ENCODE results near the gene GULP1. TPM values are rescaled to one million over a fixed set of nuclear protein-coding genes. Genes with fewer than 3 reads are reported as not detected.

Gene GULP1
- total RNA-seq, 1 experiment from 2014 or later = 75.1 TPM

- TF ChIP-seq ARID4B (CRISPR knock-in tag; IDR thresholded peaks at IDR 0.05; ENCODE audit: borderline replicate concordance) (no peak), HMGA2 (CRISPR knock-in tag; IDR thresholded peaks at IDR 0.05) (no peak), CDX4 (CRISPR knock-in tag; IDR thresholded peaks at IDR 0.05; ENCODE audit: borderline replicate concordance) (no peak), SOX15 (CRISPR knock-in tag; IDR thresholded peaks at IDR 0.05) (no peak), TEAD1 (CRISPR knock-in tag; IDR thresholded peaks at IDR 0.05) (no peak), CREM (CRISPR knock-in tag; IDR thresholded peaks at IDR 0.05) (no peak), NFYB (CRISPR knock-in tag; conservative IDR thresholded peaks at IDR 0.05; ENCODE audit: low read depth) (no peak), PRDM15 (CRISPR knock-in tag; IDR thresholded peaks at IDR 0.05) (no peak), IRF2 (CRISPR knock-in tag; IDR thresholded peaks at IDR 0.05; ENCODE audit: borderline replicate concordance, low read depth) (no peak), ZNF423 (CRISPR knock-in tag; IDR thresholded peaks at IDR 0.05) (no peak), NR3C1 (CRISPR knock-in tag; conservative IDR thresholded peaks at IDR 0.05; ENCODE audit: low read depth) (no peak), FOXP1 (CRISPR knock-in tag; IDR thresholded peaks at IDR 0.05; ENCODE audit: borderline replicate concordance) (no peak), ZNF671 (CRISPR knock-in tag; IDR thresholded peaks at IDR 0.05) (no peak)
Observed at GRCh38 chr2:188607501-188607900, 315.8 kb downstream of the GULP1 start (continued).

GRCh38 chr2:188609321-188610049 lies 317.8 kb downstream of the GULP1 start:
- H3K36me3 Mint-ChIP-seq = peaks cover 5% of the 10 kb centered on the region
- H3K9me3 Mint-ChIP-seq = peaks cover 23% of the 10 kb centered on the region
- no peaks in the 10 kb centered on the region for H3K27me3 Mint-ChIP-seq (ENCODE audit: low read depth)
- ATAC-seq (no peak), DNase-seq (ENCODE audit: low spot score) (no peak)
- H3K4me1 Mint-ChIP-seq = peaks cover 4% of the 10 kb centered on the region
- ChIA-PET POLR2A (no interaction called here), CTCF (no interaction called here)
- no peak overlapping the region for H3K4me3 Mint-ChIP-seq
- H3K27ac Mint-ChIP-seq = no peak overlapping the region
- TF ChIP-seq ZNF219 (CRISPR knock-in tag; IDR thresholded peaks at IDR 0.05; ENCODE audit: borderline replicate concordance) = no peak
- no peak for TF ChIP-seq HMGA2 (CRISPR knock-in tag; IDR thresholded peaks at IDR 0.05)
- no peak for TF ChIP-seq ARID4B (CRISPR knock-in tag; IDR thresholded peaks at IDR 0.05; ENCODE audit: borderline replicate concordance)
- no peak for TF ChIP-seq STAT6 (CRISPR knock-in tag; conservative IDR thresholded peaks at IDR 0.05; ENCODE audit: low read depth)
- no peak for TF ChIP-seq CREM (CRISPR knock-in tag; IDR thresholded peaks at IDR 0.05)
- no peak for TF ChIP-seq OVOL2 (CRISPR knock-in tag; IDR thresholded peaks at IDR 0.05; ENCODE audit: borderline replicate concordance)
- no peak for TF ChIP-seq CREB1 (CRISPR knock-in tag; IDR thresholded peaks at IDR 0.05)
- no peak for TF ChIP-seq SMAD3 (CRISPR knock-in tag; IDR thresholded peaks at IDR 0.05; ENCODE audit: borderline replicate concordance)
- TF ChIP-seq NFATC4 (CRISPR knock-in tag; IDR thresholded peaks at IDR 0.05) = no peak

All from WTC11 (cell line).